ENCODE data around the gene MYO19.

- TF ChIP-seq CTCF (IDR thresholded peaks at IDR 0.05; ENCODE audit: insufficient read depth, low read length): no peak
- TF ChIP-seq POLR2AphosphoS5 (IDR thresholded peaks at IDR 0.05; ENCODE audit: low read depth): no peak
- TF ChIP-seq REST (IDR thresholded peaks at IDR 0.05; ENCODE audit: insufficient replicate concordance, low read depth): no peak
- TF ChIP-seq GABPA (IDR thresholded peaks at IDR 0.05; ENCODE audit: low read depth): no peak
- no peak for TF ChIP-seq SPI1 (IDR thresholded peaks at IDR 0.05; ENCODE audit: borderline replicate concordance, low read depth)
Measured at GRCh38 chr17:36512641-36513040, 22.0 kb downstream of the MYO19 start.
